Measurements from ENCODE around the gene ADAMTS17.
A peak's percentile ranks its signal among the peaks of the same experiment; 100 is the strongest.

ADAMTS17 gene

GRCh38 chr15:100125401-100126191 is 216.2 kb downstream of the ADAMTS17 start:
- DNase-seq (ENCODE audit: low spot score) = no peak

GRCh38 chr15:100124936-100125335 is 216.8 kb downstream of the ADAMTS17 start:
- DNase-seq (ENCODE audit: low spot score) = no peak

DNA sequence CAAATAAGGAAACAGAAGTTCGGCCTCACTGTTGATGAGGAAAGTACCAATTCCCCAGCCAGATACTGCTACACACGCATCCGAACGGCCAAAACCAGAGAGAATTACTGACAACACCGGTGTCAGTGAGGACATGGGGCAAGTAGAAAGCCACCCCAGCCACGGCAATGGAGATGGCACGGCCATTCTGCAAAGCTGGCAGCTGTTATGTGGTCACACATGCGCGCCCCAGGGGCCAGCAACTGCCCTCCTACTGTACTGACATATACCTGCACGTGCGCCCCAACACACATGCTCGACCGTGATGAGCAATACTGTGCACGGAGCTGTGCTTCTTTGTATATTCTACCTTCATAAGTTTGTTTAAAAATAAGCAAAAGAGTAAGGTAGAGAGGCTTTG is 217.4 kb downstream of the ADAMTS17 start:
- DNase-seq (ENCODE audit: low spot score) = no peak

DNA sequence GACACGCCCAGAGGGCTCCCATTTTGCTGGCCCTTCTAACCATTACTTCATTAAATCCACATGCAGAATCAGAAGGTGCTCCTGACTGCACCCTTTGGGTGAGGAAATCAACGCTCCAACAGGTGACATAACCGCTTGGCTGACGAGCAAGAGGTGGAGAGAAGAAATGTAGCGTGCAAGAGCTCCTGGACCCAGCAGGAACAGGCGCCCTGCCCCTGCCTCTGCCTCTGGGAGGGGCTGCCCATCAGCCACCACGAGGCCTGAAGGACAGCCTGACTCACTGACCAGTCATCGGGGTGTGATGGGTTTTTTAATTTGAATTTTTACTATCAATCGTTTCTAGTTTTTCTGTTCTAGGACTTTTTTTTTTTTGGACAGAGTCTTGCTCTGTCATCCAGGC is 218.2 kb downstream of the ADAMTS17 start:
- DNase-seq (ENCODE audit: low spot score) = no peak

DNA sequence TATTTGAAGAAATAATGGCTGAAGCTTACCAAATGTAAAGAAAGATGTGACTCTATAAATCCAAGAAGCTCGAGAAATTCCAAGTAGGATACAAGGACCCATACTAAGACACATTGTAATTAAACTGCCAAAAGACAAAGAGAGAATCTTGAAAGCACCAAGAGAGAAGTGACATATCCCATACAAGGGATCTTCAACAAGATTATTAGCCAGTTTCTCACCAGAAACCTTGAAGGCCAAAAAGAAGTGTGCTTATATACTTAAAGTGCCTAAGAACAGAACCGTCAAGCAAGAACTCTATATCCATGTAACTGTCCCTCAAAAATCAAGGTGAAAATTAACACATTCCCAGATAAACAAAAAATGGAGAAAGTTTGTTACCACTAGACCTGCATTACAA is 220.5 kb downstream of the ADAMTS17 start:
- DNase-seq (ENCODE audit: low spot score) = no peak

GRCh38 chr15:100120111-100120510 is 221.7 kb downstream of the ADAMTS17 start:
- no peak for DNase-seq (ENCODE audit: low spot score)

- no peak for DNase-seq (ENCODE audit: low spot score)
Observed at GRCh38 chr15:100118546-100118945, 223.2 kb downstream of the ADAMTS17 start.

GRCh38 chr15:100116416-100117190 is 225.2 kb downstream of the ADAMTS17 start:
- DNase-seq (ENCODE audit: low spot score) = no peak

- DNase-seq (ENCODE audit: low spot score) = no peak
Observed at GRCh38 chr15:100115711-100116090, 226.1 kb downstream of the ADAMTS17 start.

- no peak for DNase-seq (ENCODE audit: low spot score)
Observed at GRCh38 chr15:100115066-100115710, 226.6 kb downstream of the ADAMTS17 start.

- peak; percentile 58 for DNase-seq (ENCODE audit: low spot score)
Observed at GRCh38 chr15:100114571-100114970, 227.2 kb downstream of the ADAMTS17 start.

DNA sequence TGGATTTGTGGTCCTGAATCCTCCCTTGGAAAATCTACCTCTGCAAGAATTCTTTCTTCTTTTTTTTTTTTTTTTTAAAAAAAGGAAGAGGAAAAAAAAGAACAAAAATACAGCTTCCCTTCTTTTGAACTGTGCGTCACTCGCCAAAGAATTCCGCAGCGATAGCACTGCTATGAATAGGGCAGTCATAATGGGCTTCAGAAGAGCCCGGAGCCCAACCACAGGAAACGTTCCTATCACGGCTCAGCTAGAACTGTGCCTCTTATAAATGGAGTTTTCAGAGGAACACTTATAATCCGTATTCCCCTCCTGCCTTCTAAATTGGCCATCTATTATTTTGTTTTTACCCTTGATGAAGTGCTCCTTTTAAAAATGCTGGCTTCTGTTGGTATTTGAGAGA is 227.7 kb downstream of the ADAMTS17 start:
- DNase-seq (ENCODE audit: low spot score) = peak; percentile 98

DNA sequence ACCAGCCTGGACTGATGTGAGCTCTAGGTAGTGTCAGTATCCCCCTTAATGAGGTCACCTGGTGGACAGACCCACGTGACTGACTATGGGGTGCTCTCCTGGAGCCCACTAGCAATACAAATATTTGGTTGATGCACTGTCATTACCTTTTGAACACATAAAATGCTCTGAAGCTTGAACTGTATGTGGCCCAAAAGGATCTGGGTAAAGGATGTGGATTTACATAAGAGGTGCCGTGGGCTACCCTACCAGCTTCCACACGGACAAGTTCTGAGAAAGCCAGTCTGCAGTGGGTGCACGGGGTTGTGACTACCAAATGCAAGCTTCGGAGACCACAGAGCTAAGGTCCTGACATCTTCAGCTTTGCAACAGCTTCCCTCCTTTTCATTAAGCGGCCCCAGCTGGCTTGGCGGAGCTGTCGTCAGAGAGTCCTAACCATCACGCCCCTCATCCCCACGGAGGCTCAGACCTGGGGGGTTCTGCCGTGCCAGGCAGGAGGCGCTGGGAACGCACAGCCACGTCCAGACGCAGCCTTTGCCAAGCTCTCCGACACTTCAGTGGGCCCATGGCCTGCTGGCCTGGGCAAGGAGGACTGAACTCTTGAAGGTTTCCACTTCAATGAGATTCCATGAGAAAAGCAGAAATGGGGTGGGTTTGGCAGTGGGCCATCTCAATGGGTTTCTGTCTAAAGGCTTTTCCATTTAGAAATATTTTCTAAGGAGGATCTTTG is 228.3 kb downstream of the ADAMTS17 start:
- no peak for DNase-seq (ENCODE audit: low spot score)

DNA sequence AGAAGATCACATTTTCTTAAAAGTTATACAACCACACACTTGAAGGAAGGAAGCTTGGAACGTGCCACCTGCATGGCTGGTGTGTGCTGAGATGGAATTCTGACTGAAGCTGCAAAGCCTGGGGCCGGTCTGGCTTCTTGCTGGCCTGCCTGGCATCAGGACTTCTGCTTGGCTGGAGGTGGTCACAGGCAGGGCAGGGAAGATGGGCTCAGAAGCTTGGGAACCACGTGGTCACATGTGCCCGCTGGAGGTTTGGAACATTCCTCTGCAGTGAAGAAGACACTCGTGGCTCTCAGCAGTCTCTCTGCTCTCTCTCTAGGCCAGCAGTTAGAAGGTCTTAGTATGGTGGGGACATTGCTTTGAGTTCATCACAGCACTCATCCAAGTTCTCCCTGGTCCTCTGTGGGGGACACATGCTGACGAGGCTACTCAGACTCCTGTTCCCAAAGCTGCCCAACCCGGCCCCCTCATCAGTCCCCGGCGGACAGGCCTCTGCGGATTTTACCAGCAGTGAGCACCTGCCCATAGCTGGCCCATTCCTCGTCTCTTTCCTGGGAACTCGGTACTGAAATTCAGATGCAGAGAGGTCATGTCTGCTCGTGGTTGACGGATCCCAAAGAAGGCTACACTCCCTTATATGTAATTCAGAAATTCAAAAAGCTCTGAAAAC is 229.0 kb downstream of the ADAMTS17 start:
- no peak for DNase-seq (ENCODE audit: low spot score)

GRCh38 chr15:100112061-100112420 is 229.7 kb downstream of the ADAMTS17 start:
- no peak for DNase-seq (ENCODE audit: low spot score)

- DNase-seq (ENCODE audit: low spot score) = peak; percentile 83
Observed at GRCh38 chr15:100111125-100112060, 230.4 kb downstream of the ADAMTS17 start.

DNA sequence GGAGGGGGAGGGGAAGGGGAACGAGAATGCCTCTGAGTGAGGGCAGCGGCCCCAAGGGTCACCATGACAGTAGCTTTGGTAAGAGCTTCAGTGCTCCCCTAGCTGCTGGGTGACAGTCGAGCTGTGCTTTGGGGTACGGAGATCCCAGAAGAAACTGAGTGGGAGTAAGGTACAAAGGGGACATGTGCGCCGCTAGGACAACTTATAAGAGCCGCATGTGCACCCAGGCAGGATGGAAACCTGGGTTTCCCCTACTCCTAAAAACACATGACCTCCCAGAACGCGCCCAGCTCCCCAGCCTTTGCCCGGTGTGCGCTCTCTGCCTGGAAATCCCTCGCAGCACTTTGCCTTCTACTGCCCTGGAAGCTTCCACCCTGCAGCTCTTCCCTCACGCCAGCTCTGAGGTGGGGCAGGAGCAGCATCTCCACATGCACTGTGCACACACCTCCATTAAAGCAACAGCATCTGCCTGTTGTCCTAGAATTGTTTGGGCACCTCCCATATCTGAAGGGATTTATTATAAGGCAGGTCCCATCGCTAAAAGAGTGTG is 232.2 kb downstream of the ADAMTS17 start:
- DNase-seq (ENCODE audit: low spot score) = no peak

- DNase-seq (ENCODE audit: low spot score) = no peak
Observed at GRCh38 chr15:100108846-100109245, 232.9 kb downstream of the ADAMTS17 start.

GRCh38 chr15:100108346-100108745 is 233.4 kb downstream of the ADAMTS17 start:
- DNase-seq (ENCODE audit: low spot score) = no peak

- no peak for DNase-seq (ENCODE audit: low spot score)
Observed at GRCh38 chr15:100107606-100108225, 234.1 kb downstream of the ADAMTS17 start.

Data from COLO829 (cell line).